HepG2 (cell line): Measurements from ENCODE around the gene DPT. TPM values are rescaled to one million over a fixed set of nuclear protein-coding genes. Genes with fewer than 3 reads are reported as not detected.

ENCODE experiments used
- ATAC-seq: fragments of 200-7000 bp; cut with Tn5 transposase; 3 replicates; pipeline ENCODE4 v1.9.1; 2020; ENCODE audit warnings: mild to moderate bottlenecking, moderate library complexity
- BruUV-seq: library from RNA; stranded (reverse); fragments of 400-500 nt; replicated peaks from 2 replicates; lab custom pipeline; 2021; lab: Mats Ljungman, UMichigan
- CTCF ChIA-PET: fragments of 300-600 bp; formaldehyde crosslinking; extraction: SDS; loops from one replicate; lab custom pipeline; 2021; ENCODE audit warnings: low total read pairs, inconsistent platforms, low intra/inter-chr PET ratio; lab: Yijun Ruan, JAX
- POLR2A ChIA-PET: fragments of 350-600 bp; sonication (Branson Sonifier 250); formaldehyde crosslinking; loops from one replicate; lab custom pipeline; 2020; ENCODE audit warnings: antibody characterized with exemption, inconsistent platforms; lab: Yijun Ruan, JAX
- DNase-seq: peaks from one replicate; pipeline ENCODE4 v3.0.0-alpha.2; 2015; ENCODE audit warnings: low spot score
- FAIRE-seq: peaks from 3 replicates; lab custom pipeline; 2011; peaks lifted over from hg19 to GRCh38; lab: Jason Lieb, UNC
- H2AFZ ChIP-seq: one replicate; pipeline ENCODE4 v1.6.1; 2011; ENCODE audit warnings: low read length, inconsistent platforms
- H3K27ac ChIP-seq: fragments of 300-600 bp; 3 replicates; pipeline ENCODE4 v1.8.0; 2011; ENCODE audit warnings: mixed run types, mild to moderate bottlenecking, mixed read lengths, low read length, inconsistent platforms; ENCODE audit not compliant: insufficient read depth; ENCODE audit errors: extremely low read length
- H3K27me3 ChIP-seq, 2 experiments: fragments of 200-600 bp in 1 of 2; 2 replicates in 1 of 2; 3 replicates in 1 of 2; pipeline versions ENCODE4 v1.6.0 to v1.8.0; 2011; ENCODE audit warnings: low read length in 2 of 2, mild to moderate bottlenecking in 2 of 2, moderate library complexity in 2 of 2, inconsistent platforms in 1 of 2; ENCODE audit not compliant: insufficient read depth in 2 of 2, control insufficient read depth in 1 of 2
- H3K36me3 ChIP-seq, 2 experiments: fragments of 200-600 bp in 1 of 2; replicated peaks in 1 of 2; 2 replicates in 1 of 2; 3 replicates in 1 of 2; pipeline versions ENCODE4 v1.5.1 to v1.8.0; 2011; ENCODE audit warnings: low read length in 2 of 2, inconsistent platforms in 1 of 2; ENCODE audit not compliant: insufficient read depth in 2 of 2, control insufficient read depth in 1 of 2
- H3K4me1 ChIP-seq: 2 replicates; pipeline ENCODE4 v1.5.1; 2012; ENCODE audit warnings: low read length, inconsistent platforms; ENCODE audit not compliant: insufficient read depth
- H3K4me2 ChIP-seq: 2 replicates; pipeline ENCODE4 v1.6.0; 2011; ENCODE audit warnings: low read depth, low read length, inconsistent platforms
- H3K4me3 ChIP-seq, 3 experiments: fragments of 200-600 bp in 1 of 3; sonication (generic), shearing (Covaris generic) in 1 of 3; replicated peaks in 1 of 3; 2 replicates each; pipeline ENCODE4 v1.5.1; 2011 to 2016; ENCODE audit warnings: low read length in 3 of 3, inconsistent platforms in 2 of 3, low read depth in 2 of 3, mild to moderate bottlenecking in 2 of 3, control low read depth in 1 of 3, mixed read lengths in 1 of 3; ENCODE audit not compliant: insufficient read depth in 1 of 3
- H3K79me2 ChIP-seq: one replicate; pipeline ENCODE4 v1.6.1; 2011; ENCODE audit warnings: low read length, inconsistent platforms; ENCODE audit not compliant: insufficient read depth
- H3K9ac ChIP-seq: 2 replicates; pipeline ENCODE4 v1.6.0; 2011; ENCODE audit warnings: mild to moderate bottlenecking, low read depth, low read length, inconsistent platforms; ENCODE audit not compliant: insufficient read depth
- H3K9me3 ChIP-seq: 2 replicates; pipeline ENCODE4 v1.5.1; 2012; ENCODE audit warnings: mild to moderate bottlenecking, low read length
- H4K20me1 ChIP-seq: 2 replicates; pipeline ENCODE4 v1.6.0; 2011; ENCODE audit warnings: inconsistent platforms, mild to moderate bottlenecking, low read length, moderate library complexity; ENCODE audit not compliant: insufficient read depth
- CSRNP1 ChIP-seq: sonication (generic); formaldehyde crosslinking; IDR thresholded peaks from 2 replicates; pipeline ENCODE4 v1.8.1; 2023; ENCODE audit warnings: mild to moderate bottlenecking, missing genetic modification reagents
- DNMT3B ChIP-seq: conservative IDR thresholded peaks from 2 replicates; pipeline ENCODE4 v1.6.1; 2016; ENCODE audit warnings: missing biosample characterization, control low read depth
- ELF1 ChIP-seq: sonication (generic); formaldehyde crosslinking; IDR thresholded peaks from 2 replicates; pipeline ENCODE4 v1.4.0; 2020; ENCODE audit warnings: missing genetic modification reagents
- ETS1 ChIP-seq: sonication (generic); formaldehyde crosslinking; IDR thresholded peaks from 2 replicates; pipeline ENCODE4 v1.4.0; 2020; ENCODE audit warnings: missing genetic modification reagents
- GPBP1L1 ChIP-seq: sonication (generic); formaldehyde crosslinking; IDR thresholded peaks from 2 replicates; pipeline ENCODE4 v1.5.0; 2020; ENCODE audit warnings: mild to moderate bottlenecking, missing genetic modification reagents
- HCFC1 ChIP-seq: fragments of 150-350 bp; IDR thresholded peaks from 2 replicates; pipeline ENCODE4 v1.6.1; 2014; ENCODE audit warnings: low read depth, low read length
- IKZF4 ChIP-seq: sonication (generic); formaldehyde crosslinking; IDR thresholded peaks from 2 replicates; pipeline ENCODE4 v1.5.1; 2020; ENCODE audit warnings: borderline replicate concordance, mild to moderate bottlenecking, low read depth, missing genetic modification reagents; ENCODE audit errors: not compliant biosample characterization
- TBX3 ChIP-seq: fragments of 450-650 bp; IDR thresholded peaks from 2 replicates; pipeline ENCODE4 v1.6.1; 2017; ENCODE audit warnings: antibody characterized with exemption, mild to moderate bottlenecking, inconsistent platforms, borderline replicate concordance
- TP53 ChIP-seq: sonication (generic); formaldehyde crosslinking; conservative IDR thresholded peaks from 2 replicates; pipeline ENCODE4 v1.4.0; 2020; ENCODE audit warnings: missing genetic modification reagents
- YEATS4 ChIP-seq: sonication (generic); formaldehyde crosslinking; IDR thresholded peaks from 2 replicates; pipeline ENCODE4 v1.4.0; 2020; ENCODE audit warnings: missing genetic modification reagents, borderline replicate concordance
- ZNF18 ChIP-seq: sonication (generic); formaldehyde crosslinking; IDR thresholded peaks from 2 replicates; pipeline ENCODE4 v1.8.0; 2022; ENCODE audit warnings: mild to moderate bottlenecking, missing genetic modification reagents; ENCODE audit not compliant: insufficient replicate concordance
- ZNF510 ChIP-seq: sonication (generic); formaldehyde crosslinking; IDR thresholded peaks from 2 replicates; pipeline ENCODE4 v1.4.0; 2020; ENCODE audit warnings: low read depth, mild to moderate bottlenecking, missing genetic modification reagents
- ZNF616 ChIP-seq: sonication (generic); formaldehyde crosslinking; IDR thresholded peaks from 2 replicates; pipeline ENCODE4 v1.5.0; 2020; ENCODE audit warnings: low read depth, mild to moderate bottlenecking, missing genetic modification reagents
- ZNF660 ChIP-seq: sonication (generic); formaldehyde crosslinking; IDR thresholded peaks from 2 replicates; pipeline ENCODE4 v1.5.1; 2020; ENCODE audit warnings: mild to moderate bottlenecking, low read depth, missing genetic modification reagents, borderline replicate concordance
- ZNF776 ChIP-seq: sonication (generic); formaldehyde crosslinking; IDR thresholded peaks from 2 replicates; pipeline ENCODE4 v1.4.0; 2020; ENCODE audit warnings: mild to moderate bottlenecking, missing genetic modification reagents
- WGBS: methylation state at CpG from one replicate; pipeline ENCODE4 v1.1.6; 2017; ENCODE audit warnings: low lambda C conversion rate; 5-methylcytosine and 5-hydroxymethylcytosine counted together
- in situ Hi-C: cut with HindIII; loops from 2 replicates; pipeline ENCODE4 v1.10.0; 2017; ENCODE audit warnings: low pct_unique_long_range_greater_than_20kb; ENCODE audit not compliant: extremely low pct_ligation_motif_present
- intact Hi-C: fragments of 100-400 bp; cut with micrococcal nuclease; formaldehyde crosslinking; loops from one replicate; pipeline ENCODE4 v1.10.0; 2022; ENCODE audit not compliant: unreplicated experiment
- polyA plus RNA-seq, 8 experiments: library from polyadenylated mRNA; depleted of rRNA in 3 of 8; stranded (reverse) in 7 of 8; unstranded in 1 of 8; fragments of >200 nt; fragmentation: Illumina TruSeq in 4 of 8; extraction: Trizol in 4 of 8; gene quantifications; 2 replicates each; pipeline versions ENCODE4 v1.2.1 to v1.2.3, GENCODE V29; 2011 to 2016; ENCODE audit warnings: low read depth in 4 of 8, missing spikeins in 1 of 8, mixed read lengths in 1 of 8; ENCODE audit not compliant: insufficient read depth in 1 of 8
- total RNA-seq, 5 experiments: library from RNA; depleted of rRNA; stranded (reverse); fragments of >200 nt; fragmentation: Illumina TruSeq; extraction: Trizol; gene quantifications; 2 replicates each; pipeline ENCODE4 v1.2.3, GENCODE V29; 2016; ENCODE audit warnings: low read depth in 1 of 5

Gene DPT
- total and polyA plus RNA-seq, 2 of the 13 experiments (the other 11 are each of a cell fraction or from before 2014, with no cell fraction given): 0.04 TPM; not detected in 1

- no peak for ATAC-seq
- peaks cover 48% of the 10 kb centered on the region for H3K4me1 ChIP-seq
- no peaks in the 10 kb centered on the region for H3K79me2 ChIP-seq
- H3K4me3 ChIP-seq: no peak overlapping the region
- WGBS: 78% methylated on average over 5 of the region's 5 CpGs
- H3K4me2 ChIP-seq: no peak overlapping the region
- TF ChIP-seq HCFC1 (no peak), ZNF18 (CRISPR knock-in tag) (no peak), TP53 (CRISPR knock-in tag) (no peak), ELF1 (CRISPR knock-in tag) (no peak), YEATS4 (CRISPR knock-in tag) (no peak), IKZF4 (CRISPR knock-in tag) (no peak), DNMT3B (no peak), ZNF616 (CRISPR knock-in tag) (no peak), ZNF776 (CRISPR knock-in tag) (no peak), ETS1 (CRISPR knock-in tag) (no peak), CSRNP1 (no peak), ZNF510 (CRISPR knock-in tag) (no peak), GPBP1L1 (CRISPR knock-in tag) (no peak), ZNF660 (CRISPR knock-in tag) (no peak), TBX3 (no peak)
- CTCF ChIA-PET: no interaction called here
- H3K9ac ChIP-seq: no peak overlapping the region
- BruUV-seq: no TSS peak
- POLR2A ChIA-PET: no interaction called here
- in situ Hi-C loops (no loop called here), intact Hi-C loops (no loop called here)
- no peak overlapping the region for H3K27ac ChIP-seq
- H4K20me1 ChIP-seq: no peaks in the 10 kb centered on the region
- no peaks in the 10 kb centered on the region for H3K9me3 ChIP-seq
- no peaks in the 10 kb centered on the region for H3K36me3 ChIP-seq
- FAIRE-seq: no peak
- DNase-seq: no peak
- H3K27me3 ChIP-seq: no peaks in the 10 kb centered on the region
- no peak overlapping the region for H2AFZ ChIP-seq
These were observed 31.5 kb downstream of the DPT start for GRCh38 chr1:168697356-168698126.
